Fibroblast of lung (primary cell): Measurements from ENCODE around the gene SEL1L. TPM values are rescaled to one million over a fixed set of nuclear protein-coding genes. Genes with fewer than 3 reads are reported as not detected.
A peak's percentile ranks its signal among the peaks of the same experiment; 100 is the strongest.

Experiments
- DNase-seq, 2 donors: peaks; one replicate each; pipeline versions ENCODE4 v3.0.0 to v3.0.0-alpha.2; 2010; ENCODE audit warnings: low read depth in 2 of 2
- H2AFZ ChIP-seq: 2 replicates; pipeline ENCODE4 v1.5.1; 2012; ENCODE audit warnings: low read length, control low read depth, inconsistent platforms
- H3K27ac ChIP-seq: 2 replicates; pipeline ENCODE4 v1.5.1; 2011; ENCODE audit warnings: low read length, control low read depth; ENCODE audit not compliant: insufficient read depth
- H3K27me3 ChIP-seq: 2 replicates; pipeline ENCODE4 v1.5.1; 2011; ENCODE audit warnings: mild to moderate bottlenecking, low read length; ENCODE audit not compliant: control insufficient read depth, insufficient read depth
- H3K36me3 ChIP-seq: 2 replicates; pipeline ENCODE4 v1.5.1; 2011; ENCODE audit warnings: low read length; ENCODE audit not compliant: control insufficient read depth, insufficient read depth
- H3K4me1 ChIP-seq: 2 replicates; pipeline ENCODE4 v1.5.1; 2011; ENCODE audit warnings: low read length; ENCODE audit not compliant: control insufficient read depth, insufficient read depth; ENCODE audit errors: extremely low read depth
- H3K4me2 ChIP-seq: 2 replicates; pipeline ENCODE4 v1.5.1; 2011; ENCODE audit warnings: low read length, control low read depth; ENCODE audit not compliant: insufficient read depth; ENCODE audit errors: extremely low read depth
- H3K4me3 ChIP-seq, 4 experiments: fragments of 200-600 bp in 1 of 4; sonication (generic) in 1 of 4; replicated peaks in 1 of 4; 2 replicates each; pipeline ENCODE4 v1.5.1; 2011 to 2016; ENCODE audit warnings: low read length in 4 of 4, low read depth in 3 of 4, mild to moderate bottlenecking in 3 of 4, control low read depth in 2 of 4, inconsistent platforms in 1 of 4, mixed read lengths in 1 of 4; ENCODE audit not compliant: insufficient read depth in 1 of 4; ENCODE audit errors: control extremely low read depth in 1 of 4
- H3K79me2 ChIP-seq: 2 replicates; pipeline ENCODE4 v1.5.1; 2012; ENCODE audit warnings: mild to moderate bottlenecking, low read length, inconsistent platforms; ENCODE audit not compliant: control insufficient read depth, insufficient read depth
- H3K9ac ChIP-seq: 2 replicates; pipeline ENCODE4 v1.5.1; 2011; ENCODE audit warnings: mild to moderate bottlenecking, low read length, control low read depth; ENCODE audit not compliant: insufficient read depth
- H3K9me3 ChIP-seq: 2 replicates; pipeline ENCODE4 v1.5.1; 2012; ENCODE audit warnings: low read depth, low read length; ENCODE audit not compliant: control insufficient read depth, insufficient read depth
- H4K20me1 ChIP-seq: 2 replicates; pipeline ENCODE4 v1.5.1; 2011; ENCODE audit warnings: low read length; ENCODE audit not compliant: control insufficient read depth, insufficient read depth; ENCODE audit errors: extremely low read depth
- CTCF ChIP-seq, 2 donors: IDR thresholded peaks in 1 of 2; conservative IDR thresholded peaks in 1 of 2; 1 replicate in 1 of 2; 2 replicates in 1 of 2; pipeline ENCODE4 v1.5.1; 2011 to 2012; ENCODE audit warnings: low read length in 2 of 2, control low read depth in 1 of 2, inconsistent platforms in 1 of 2, low read depth in 1 of 2, mild to moderate bottlenecking in 1 of 2
- EZH2 ChIP-seq: IDR thresholded peaks from 2 replicates; pipeline ENCODE4 v1.5.1; 2012; ENCODE audit warnings: low read length, control low read depth, mild to moderate bottlenecking; ENCODE audit errors: missing control alignments
- polyA plus RNA-seq, 2 donors: library from polyadenylated mRNA; depleted of rRNA in 1 of 2; stranded (reverse) in 1 of 2; unstranded in 1 of 2; fragments of >200 nt; gene quantifications; 2 replicates each; pipeline ENCODE4 v1.2.1, GENCODE V29; 2011 to 2012; ENCODE audit warnings: missing spikeins in 1 of 2
- total RNA-seq: library from RNA; depleted of rRNA; stranded (reverse); fragments of >200 nt; gene quantifications from 2 replicates; pipeline ENCODE4 v1.2.1, GENCODE V29; 2014

SEL1L gene
- total and polyA plus RNA-seq, 2 donors (not counting 1 experiment from before 2014, with no cell fraction given): 39.3 to 143 TPM

GRCh38 chr14:81450100-81450531 is 83.5 kb downstream of the SEL1L start:
- DNase-seq: peak; percentile 38 to 51
- peak overlapping the region; percentile 37 for H3K4me2 ChIP-seq
- H2AFZ ChIP-seq: no peak overlapping the region
- H3K36me3 ChIP-seq: no peaks in the 10 kb centered on the region
- TF ChIP-seq EZH2 (no peak), CTCF (conservative IDR thresholded peaks at IDR 0.05 in 1 of 2, IDR thresholded peaks at IDR 0.05 in 1 of 2; ENCODE audit: low read depth in 1 of 2, low read length in 2 of 2) (no peak)
- no peaks in the 10 kb centered on the region for H3K79me2 ChIP-seq
- peaks cover 3% of the 10 kb centered on the region for H3K4me1 ChIP-seq
- no peak overlapping the region for H3K9ac ChIP-seq
- H4K20me1 ChIP-seq: no peaks in the 10 kb centered on the region
- peak overlapping the region in 1 of 4 experiments; percentile 20 for H3K4me3 ChIP-seq
- H3K27ac ChIP-seq: no peak overlapping the region
- H3K9me3 ChIP-seq: no peaks in the 10 kb centered on the region
- H3K27me3 ChIP-seq: peaks cover 5% of the 10 kb centered on the region

- H4K20me1 ChIP-seq: no peaks in the 10 kb centered on the region
Observed at GRCh38 chr14:81449576-81449975, 84.1 kb downstream of the SEL1L start.

DNA sequence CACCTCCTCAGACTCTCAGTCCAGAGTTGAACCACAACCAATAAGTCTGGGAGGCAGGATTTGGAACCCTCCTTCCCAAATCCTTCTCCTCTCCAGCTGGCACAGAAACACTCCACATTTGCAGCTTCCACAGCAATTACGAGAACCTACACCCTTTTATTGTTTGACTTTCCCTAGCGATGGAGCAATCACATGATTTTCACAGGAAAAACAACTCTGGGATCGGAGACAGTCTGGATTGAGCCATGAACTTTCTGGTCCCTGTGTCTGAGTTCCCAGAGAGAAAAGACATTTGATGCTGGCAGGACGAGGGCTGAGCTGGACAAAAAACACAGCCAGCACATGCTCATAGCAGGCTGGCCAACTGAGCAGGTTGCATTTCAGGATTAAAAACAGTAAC is 84.5 kb downstream of the SEL1L start:
- Histone ChIP-seq H4K20me1 (no peaks in the 10 kb centered on the region), H3K79me2 (no peaks in the 10 kb centered on the region), H3K4me2 (no peak overlapping the region), H3K4me3 (no peak overlapping the region), H3K27ac (no peak overlapping the region), H3K27me3 (peaks cover 6% of the 10 kb centered on the region), H2AFZ (no peak overlapping the region), H3K9ac (no peak overlapping the region), H3K9me3 (no peaks in the 10 kb centered on the region), H3K4me1 (peaks cover 3% of the 10 kb centered on the region), H3K36me3 (no peaks in the 10 kb centered on the region)
- peak in 1 of 2 donors; percentile 27 for DNase-seq
- TF ChIP-seq CTCF (conservative IDR thresholded peaks at IDR 0.05 in 1 of 2, IDR thresholded peaks at IDR 0.05 in 1 of 2; ENCODE audit: low read depth in 1 of 2, low read length in 2 of 2) (no peak), EZH2 (no peak)

More at GRCh38 chr14:81449576-81449975, 84.1 kb downstream of the SEL1L start:
- no peak for DNase-seq
- peaks cover 3% of the 10 kb centered on the region for H3K4me1 ChIP-seq
- H3K27me3 ChIP-seq: peaks cover 5% of the 10 kb centered on the region
- no peaks in the 10 kb centered on the region for H3K9me3 ChIP-seq
- no peaks in the 10 kb centered on the region for H3K36me3 ChIP-seq
- H2AFZ ChIP-seq: no peak overlapping the region
- no peak overlapping the region for H3K9ac ChIP-seq
- H3K79me2 ChIP-seq: no peaks in the 10 kb centered on the region
- no peak overlapping the region for H3K27ac ChIP-seq
- no peak overlapping the region for H3K4me2 ChIP-seq
- TF ChIP-seq EZH2 (no peak), CTCF (conservative IDR thresholded peaks at IDR 0.05 in 1 of 2, IDR thresholded peaks at IDR 0.05 in 1 of 2; ENCODE audit: low read depth in 1 of 2, low read length in 2 of 2) (no peak)
- no peak overlapping the region for H3K4me3 ChIP-seq
